ENCODE results near the gene STK17A.

DNA sequence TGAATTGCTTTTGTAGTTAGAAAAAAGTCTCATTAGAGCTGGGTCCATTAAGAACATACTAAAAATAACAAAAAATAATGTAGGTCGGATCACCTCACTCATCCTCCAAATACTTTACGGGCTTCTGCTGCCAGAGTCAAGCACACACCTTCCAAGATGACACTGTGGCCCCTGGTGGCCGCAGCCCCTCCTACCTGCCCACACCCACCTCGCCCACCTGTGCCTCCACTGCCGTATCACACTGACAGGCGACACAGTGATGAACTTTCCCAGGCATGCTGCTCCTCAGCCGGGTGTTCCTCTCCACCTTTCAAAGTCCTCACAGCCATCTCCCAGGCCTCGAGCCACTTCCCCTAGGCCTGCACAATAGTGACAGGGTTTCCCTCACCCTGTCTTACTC is 60.9 kb downstream of the STK17A start:
- TF ChIP-seq, protein P1, sequence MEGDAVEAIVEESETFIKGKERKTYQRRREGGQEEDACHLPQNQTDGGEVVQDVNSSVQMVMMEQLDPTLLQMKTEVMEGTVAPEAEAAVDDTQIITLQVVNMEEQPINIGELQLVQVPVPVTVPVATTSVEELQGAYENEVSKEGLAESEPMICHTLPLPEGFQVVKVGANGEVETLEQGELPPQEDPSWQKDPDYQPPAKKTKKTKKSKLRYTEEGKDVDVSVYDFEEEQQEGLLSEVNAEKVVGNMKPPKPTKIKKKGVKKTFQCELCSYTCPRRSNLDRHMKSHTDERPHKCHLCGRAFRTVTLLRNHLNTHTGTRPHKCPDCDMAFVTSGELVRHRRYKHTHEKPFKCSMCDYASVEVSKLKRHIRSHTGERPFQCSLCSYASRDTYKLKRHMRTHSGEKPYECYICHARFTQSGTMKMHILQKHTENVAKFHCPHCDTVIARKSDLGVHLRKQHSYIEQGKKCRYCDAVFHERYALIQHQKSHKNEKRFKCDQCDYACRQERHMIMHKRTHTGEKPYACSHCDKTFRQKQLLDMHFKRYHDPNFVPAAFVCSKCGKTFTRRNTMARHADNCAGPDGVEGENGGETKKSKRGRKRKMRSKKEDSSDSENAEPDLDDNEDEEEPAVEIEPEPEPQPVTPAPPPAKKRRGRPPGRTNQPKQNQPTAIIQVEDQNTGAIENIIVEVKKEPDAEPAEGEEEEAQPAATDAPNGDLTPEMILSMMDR (conservative IDR thresholded peaks at IDR 0.05 in 1 of 2, IDR thresholded peaks at IDR 0.05 in 1 of 2; ENCODE audit: low read depth in 1 of 2, low read length in 2 of 2): no peak
- TF ChIP-seq EZH2 (IDR thresholded peaks at IDR 0.05; ENCODE audit: low read length, missing control alignments): no peak
